ENCODE results near the gene ATP5ME. TPM values are rescaled to one million over a fixed set of nuclear protein-coding genes. Genes with fewer than 3 reads are reported as not detected.

The ATP5ME gene
- polyA plus RNA-seq, 1 of the 3 experiments (the other 2 are of a cell fraction), result 1,185 TPM

DNA sequence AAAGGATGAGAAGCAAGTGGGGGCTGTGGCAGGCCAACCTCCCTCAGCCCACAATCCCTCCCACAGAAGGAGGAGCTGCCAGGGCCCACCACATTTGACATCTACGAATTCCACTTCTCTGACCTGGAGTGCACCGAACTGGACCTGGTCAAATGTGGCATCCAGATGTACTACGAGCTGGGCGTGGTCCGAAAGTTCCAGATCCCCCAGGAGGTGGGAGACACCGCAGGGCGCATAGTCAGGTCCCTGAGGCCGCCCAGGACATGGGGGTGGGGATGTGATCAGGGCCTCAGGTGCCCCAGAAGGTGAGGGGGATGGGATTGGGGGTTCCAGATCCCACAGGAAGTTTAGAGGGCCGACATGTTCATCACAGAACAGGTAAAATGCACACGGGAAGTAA lies 13.7 kb downstream of the ATP5ME start:
- Histone ChIP-seq H3K27me3 (ENCODE audit: insufficient read depth) (no peaks in the 10 kb centered on the region), H3K9me3 (no peaks in the 10 kb centered on the region), H3K9me2 (no peaks in the 10 kb centered on the region), H2AFZ (ENCODE audit: low read depth) (no peak overlapping the region), H3K27ac (ENCODE audit: low read depth in 2 of 2, low read length in 1 of 2) (no peak overlapping the region), H3F3A (replicated peaks; ENCODE audit: insufficient read depth) (no peaks in the 10 kb centered on the region), H3K4me3 (ENCODE audit: low read depth in 2 of 2, low read length in 1 of 2) (no peak overlapping the region), H3K36me3 (replicated peaks in 1 of 2; ENCODE audit: control insufficient read depth in 1 of 2, insufficient read depth in 2 of 2, low read length in 1 of 2) (no peaks in the 10 kb centered on the region), H3K4me2 (no peak overlapping the region), H3K4me1 (ENCODE audit: control insufficient read depth in 1 of 2, insufficient read depth in 2 of 2, low read depth in 1 of 2, low read length in 1 of 2) (peaks cover 0 to 26% of the 10 kb centered on the region in 2 experiments; a peak in 1 of 4 replicates), H3K9ac (no peak overlapping the region), H4K20me1 (ENCODE audit: insufficient read depth) (no peaks in the 10 kb centered on the region), H3K79me2 (ENCODE audit: insufficient read depth) (no peaks in the 10 kb centered on the region)
- CTCF ChIA-PET, result no interaction called here
- POLR2A ChIA-PET, result no interaction called here
- DNase-seq, result no peak
- TF ChIP-seq TAF1 (IDR thresholded peaks at IDR 0.05; ENCODE audit: borderline replicate concordance, low read depth, low read length), result no peak
- no peak for TF ChIP-seq EZH2phosphoT487 (IDR thresholded peaks at IDR 0.05; ENCODE audit: borderline replicate concordance, low read depth)
- no peak for TF ChIP-seq ELF1 (IDR thresholded peaks at IDR 0.05)
- no peak for TF ChIP-seq CHD2 (IDR thresholded peaks at IDR 0.05; ENCODE audit: low read length, partially characterized antibody)
- TF ChIP-seq FOXM1 (IDR thresholded peaks at IDR 0.05; ENCODE audit: low read depth), result no peak
- no peak for TF ChIP-seq POLR2AphosphoS5 (IDR thresholded peaks at IDR 0.05; ENCODE audit: low read depth, low read length)
- no peak for TF ChIP-seq SMC3 (IDR thresholded peaks at IDR 0.05; ENCODE audit: low read depth, low read length)
- TF ChIP-seq GABPA (IDR thresholded peaks at IDR 0.05; ENCODE audit: low read depth), result no peak
- no peak for TF ChIP-seq NFIC (IDR thresholded peaks at IDR 0.05; ENCODE audit: borderline replicate concordance)
- no peak for TF ChIP-seq SIN3A (IDR thresholded peaks at IDR 0.05; ENCODE audit: borderline replicate concordance, low read depth, low read length)
- TF ChIP-seq, protein P1, sequence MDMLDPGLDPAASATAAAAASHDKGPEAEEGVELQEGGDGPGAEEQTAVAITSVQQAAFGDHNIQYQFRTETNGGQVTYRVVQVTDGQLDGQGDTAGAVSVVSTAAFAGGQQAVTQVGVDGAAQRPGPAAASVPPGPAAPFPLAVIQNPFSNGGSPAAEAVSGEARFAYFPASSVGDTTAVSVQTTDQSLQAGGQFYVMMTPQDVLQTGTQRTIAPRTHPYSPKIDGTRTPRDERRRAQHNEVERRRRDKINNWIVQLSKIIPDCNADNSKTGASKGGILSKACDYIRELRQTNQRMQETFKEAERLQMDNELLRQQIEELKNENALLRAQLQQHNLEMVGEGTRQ (IDR thresholded peaks at IDR 0.05; ENCODE audit: borderline replicate concordance, low read depth, low read length), result no peak
- no peak for TF ChIP-seq YY1 (IDR thresholded peaks at IDR 0.05; ENCODE audit: low read depth)
- TF ChIP-seq MXI1 (IDR thresholded peaks at IDR 0.05; ENCODE audit: low read depth, low read length), result no peak
- no peak for TF ChIP-seq RFX5 (IDR thresholded peaks at IDR 0.05; ENCODE audit: low read length)
- no peak for TF ChIP-seq EP300 (IDR thresholded peaks at IDR 0.05; ENCODE audit: borderline replicate concordance in 1 of 2, low read depth in 1 of 2, low read length in 1 of 2)
- no peak for TF ChIP-seq MEF2A (IDR thresholded peaks at IDR 0.05; ENCODE audit: borderline replicate concordance, low read depth)
- TF ChIP-seq, protein P2, sequence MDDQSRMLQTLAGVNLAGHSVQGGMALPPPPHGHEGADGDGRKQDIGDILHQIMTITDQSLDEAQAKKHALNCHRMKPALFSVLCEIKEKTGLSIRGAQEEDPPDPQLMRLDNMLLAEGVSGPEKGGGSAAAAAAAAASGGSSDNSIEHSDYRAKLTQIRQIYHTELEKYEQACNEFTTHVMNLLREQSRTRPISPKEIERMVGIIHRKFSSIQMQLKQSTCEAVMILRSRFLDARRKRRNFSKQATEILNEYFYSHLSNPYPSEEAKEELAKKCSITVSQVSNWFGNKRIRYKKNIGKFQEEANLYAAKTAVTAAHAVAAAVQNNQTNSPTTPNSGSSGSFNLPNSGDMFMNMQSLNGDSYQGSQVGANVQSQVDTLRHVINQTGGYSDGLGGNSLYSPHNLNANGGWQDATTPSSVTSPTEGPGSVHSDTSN (IDR thresholded peaks at IDR 0.05), result no peak
- 65% methylated on average over 10 of the region's 10 CpGs for WGBS (ENCODE audit: low lambda C conversion rate)

DNA sequence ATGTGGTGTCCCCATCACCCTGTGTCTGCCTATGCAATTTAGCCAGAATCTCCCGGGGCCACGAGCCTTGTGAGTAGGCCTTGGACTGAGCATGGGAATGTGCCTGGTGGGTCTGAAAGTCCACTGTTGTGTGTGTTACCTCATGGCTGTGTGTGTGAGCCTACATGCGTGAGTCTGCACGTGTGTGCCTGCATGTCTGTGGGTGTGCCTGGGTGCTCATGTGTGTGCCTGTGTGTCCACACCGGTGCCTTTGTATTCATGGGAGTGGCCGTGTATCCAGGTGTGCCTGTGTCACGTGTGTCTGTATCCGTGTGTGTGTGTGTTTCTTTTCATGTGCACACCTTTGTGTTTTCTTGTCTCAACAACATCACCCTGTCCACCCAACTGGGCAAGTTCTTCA lies 14.2 kb downstream of the ATP5ME start:
- Histone ChIP-seq H3K4me1 (ENCODE audit: control insufficient read depth in 1 of 2, insufficient read depth in 2 of 2, low read depth in 1 of 2, low read length in 1 of 2) (peaks cover 0 to 21% of the 10 kb centered on the region in 2 experiments; a peak in 1 of 4 replicates), H2AFZ (ENCODE audit: low read depth) (no peak overlapping the region), H3K9me3 (no peaks in the 10 kb centered on the region), H3K36me3 (replicated peaks in 1 of 2; ENCODE audit: control insufficient read depth in 1 of 2, insufficient read depth in 2 of 2, low read length in 1 of 2) (no peaks in the 10 kb centered on the region), H3K27me3 (ENCODE audit: insufficient read depth) (no peaks in the 10 kb centered on the region), H3K27ac (ENCODE audit: low read depth in 2 of 2, low read length in 1 of 2) (no peak overlapping the region), H3K4me2 (no peak overlapping the region), H3K4me3 (ENCODE audit: low read depth in 2 of 2, low read length in 1 of 2) (no peak overlapping the region), H3K9me2 (no peaks in the 10 kb centered on the region), H3F3A (replicated peaks; ENCODE audit: insufficient read depth) (no peaks in the 10 kb centered on the region), H3K79me2 (ENCODE audit: insufficient read depth) (no peaks in the 10 kb centered on the region), H4K20me1 (ENCODE audit: insufficient read depth) (no peaks in the 10 kb centered on the region), H3K9ac (no peak overlapping the region)
- ChIA-PET CTCF (no interaction called here), POLR2A (no interaction called here)
- 84% methylated on average over 3 of the region's 8 CpGs for WGBS (ENCODE audit: low lambda C conversion rate)
- no peak for DNase-seq
- TF ChIP-seq EZH2phosphoT487 (IDR thresholded peaks at IDR 0.05; ENCODE audit: borderline replicate concordance, low read depth) (no peak), NFIC (IDR thresholded peaks at IDR 0.05; ENCODE audit: borderline replicate concordance) (no peak), TCF12 (IDR thresholded peaks at IDR 0.05) (no peak), TAF1 (IDR thresholded peaks at IDR 0.05; ENCODE audit: borderline replicate concordance, low read depth, low read length) (no peak)
- TF ChIP-seq, protein P3, sequence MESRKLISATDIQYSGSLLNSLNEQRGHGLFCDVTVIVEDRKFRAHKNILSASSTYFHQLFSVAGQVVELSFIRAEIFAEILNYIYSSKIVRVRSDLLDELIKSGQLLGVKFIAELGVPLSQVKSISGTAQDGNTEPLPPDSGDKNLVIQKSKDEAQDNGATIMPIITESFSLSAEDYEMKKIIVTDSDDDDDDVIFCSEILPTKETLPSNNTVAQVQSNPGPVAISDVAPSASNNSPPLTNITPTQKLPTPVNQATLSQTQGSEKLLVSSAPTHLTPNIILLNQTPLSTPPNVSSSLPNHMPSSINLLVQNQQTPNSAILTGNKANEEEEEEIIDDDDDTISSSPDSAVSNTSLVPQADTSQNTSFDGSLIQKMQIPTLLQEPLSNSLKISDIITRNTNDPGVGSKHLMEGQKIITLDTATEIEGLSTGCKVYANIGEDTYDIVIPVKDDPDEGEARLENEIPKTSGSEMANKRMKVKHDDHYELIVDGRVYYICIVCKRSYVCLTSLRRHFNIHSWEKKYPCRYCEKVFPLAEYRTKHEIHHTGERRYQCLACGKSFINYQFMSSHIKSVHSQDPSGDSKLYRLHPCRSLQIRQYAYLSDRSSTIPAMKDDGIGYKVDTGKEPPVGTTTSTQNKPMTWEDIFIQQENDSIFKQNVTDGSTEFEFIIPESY (IDR thresholded peaks at IDR 0.05; ENCODE audit: borderline replicate concordance, low read depth), result no peak
- TF ChIP-seq, protein P4, sequence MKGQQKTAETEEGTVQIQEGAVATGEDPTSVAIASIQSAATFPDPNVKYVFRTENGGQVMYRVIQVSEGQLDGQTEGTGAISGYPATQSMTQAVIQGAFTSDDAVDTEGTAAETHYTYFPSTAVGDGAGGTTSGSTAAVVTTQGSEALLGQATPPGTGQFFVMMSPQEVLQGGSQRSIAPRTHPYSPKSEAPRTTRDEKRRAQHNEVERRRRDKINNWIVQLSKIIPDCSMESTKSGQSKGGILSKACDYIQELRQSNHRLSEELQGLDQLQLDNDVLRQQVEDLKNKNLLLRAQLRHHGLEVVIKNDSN (IDR thresholded peaks at IDR 0.05; ENCODE audit: borderline replicate concordance, low read depth), result no peak

All from SK-N-SH (cell line).